Upper lobe of right lung (tissue), 1 donor: Measurements from ENCODE around the gene PRKCA. TPM values are rescaled to one million over a fixed set of nuclear protein-coding genes. Genes with fewer than 3 reads are reported as not detected.

Source experiments
- ATAC-seq: fragments of 200-7000 bp; cut with Tn5 transposase; one replicate; pipeline ENCODE4 v1.9.1; 2020; ENCODE audit warnings: mild to moderate bottlenecking, moderate library complexity
- DNase-seq: peaks from one replicate; pipeline ENCODE4 v3.0.0-alpha.2; 2020
- H3K27ac ChIP-seq: fragments of 200-600 bp; one replicate; pipeline ENCODE4 v1.8.0; 2022
- H3K27me3 ChIP-seq: fragments of 200-600 bp; one replicate; pipeline ENCODE4 v1.8.0; 2022; ENCODE audit warnings: mild to moderate bottlenecking
- H3K36me3 ChIP-seq: fragments of 200-600 bp; one replicate; pipeline ENCODE4 v1.8.0; 2022
- H3K4me1 ChIP-seq: fragments of 200-600 bp; one replicate; pipeline ENCODE4 v1.8.0; 2022
- H3K4me3 ChIP-seq: fragments of 200-600 bp; one replicate; pipeline ENCODE4 v1.8.0; 2022; ENCODE audit warnings: mild to moderate bottlenecking
- H3K9me3 ChIP-seq: fragments of 200-600 bp; one replicate; pipeline ENCODE4 v1.8.0; 2022
- intact Hi-C: fragments of 100-400 bp; cut with DNase I; formaldehyde crosslinking; loops from one replicate; pipeline ENCODE4 v1.11.0; 2022
- total RNA-seq: library from RNA; stranded (reverse); fragmentation: NEBNext Ultra II Directional; extraction: Animal tissue kit (Norgen Biotek cat#: 25700); gene quantifications from one replicate; pipeline ENCODE4 v1.2.1, GENCODE V29; 2021
- TF ChIP-seq, protein P1 (sequence below): fragments of 200-600 bp; IDR thresholded peaks from one replicate; pipeline ENCODE4 v1.8.0; 2022; ENCODE audit warnings: antibody characterized with exemption
- donor health status: DM: no; HTN: yes; CAD: no; lungs with severe emphysema.

The PRKCA gene
- total RNA-seq, 1 donor from 2014 or later, result 43.4 TPM

DNA sequence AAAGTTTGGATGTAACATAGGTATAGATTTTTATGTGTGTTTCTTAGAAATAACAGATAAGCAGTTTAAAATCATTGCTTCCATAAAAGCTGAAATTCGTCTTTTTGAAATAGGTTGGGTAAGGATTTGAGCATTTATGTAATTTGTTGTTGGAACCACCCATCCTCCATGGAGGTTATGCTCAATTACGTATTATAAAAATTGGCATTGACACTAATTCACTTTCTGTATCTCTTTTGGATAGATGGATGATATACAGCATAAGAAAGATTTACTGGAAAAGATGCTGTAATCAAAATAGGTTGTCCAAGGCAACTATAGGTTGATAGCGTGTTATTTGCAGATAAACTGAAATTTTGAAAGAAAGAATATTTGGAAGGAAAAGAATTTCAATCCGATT is 105.5 kb downstream of the PRKCA start:
- peaks cover 28% of the 10 kb centered on the region for H3K4me1 ChIP-seq
- H3K27ac ChIP-seq, result no peak overlapping the region
- ATAC-seq, result no peak
- intact Hi-C loops, result no loop called here
- DNase-seq, result no peak
- no peaks in the 10 kb centered on the region for H3K27me3 ChIP-seq
- H3K4me3 ChIP-seq, result no peak overlapping the region
- no peaks in the 10 kb centered on the region for H3K9me3 ChIP-seq
- TF ChIP-seq, protein P1, sequence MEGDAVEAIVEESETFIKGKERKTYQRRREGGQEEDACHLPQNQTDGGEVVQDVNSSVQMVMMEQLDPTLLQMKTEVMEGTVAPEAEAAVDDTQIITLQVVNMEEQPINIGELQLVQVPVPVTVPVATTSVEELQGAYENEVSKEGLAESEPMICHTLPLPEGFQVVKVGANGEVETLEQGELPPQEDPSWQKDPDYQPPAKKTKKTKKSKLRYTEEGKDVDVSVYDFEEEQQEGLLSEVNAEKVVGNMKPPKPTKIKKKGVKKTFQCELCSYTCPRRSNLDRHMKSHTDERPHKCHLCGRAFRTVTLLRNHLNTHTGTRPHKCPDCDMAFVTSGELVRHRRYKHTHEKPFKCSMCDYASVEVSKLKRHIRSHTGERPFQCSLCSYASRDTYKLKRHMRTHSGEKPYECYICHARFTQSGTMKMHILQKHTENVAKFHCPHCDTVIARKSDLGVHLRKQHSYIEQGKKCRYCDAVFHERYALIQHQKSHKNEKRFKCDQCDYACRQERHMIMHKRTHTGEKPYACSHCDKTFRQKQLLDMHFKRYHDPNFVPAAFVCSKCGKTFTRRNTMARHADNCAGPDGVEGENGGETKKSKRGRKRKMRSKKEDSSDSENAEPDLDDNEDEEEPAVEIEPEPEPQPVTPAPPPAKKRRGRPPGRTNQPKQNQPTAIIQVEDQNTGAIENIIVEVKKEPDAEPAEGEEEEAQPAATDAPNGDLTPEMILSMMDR, result no peak
- H3K36me3 ChIP-seq, result no peaks in the 10 kb centered on the region

- DNase-seq (no peak), ATAC-seq (no peak)
- TF ChIP-seq, protein P1, result no peak
- Histone ChIP-seq H3K36me3 (no peaks in the 10 kb centered on the region), H3K27ac (no peak overlapping the region), H3K9me3 (no peaks in the 10 kb centered on the region), H3K27me3 (no peaks in the 10 kb centered on the region), H3K4me1 (peaks cover 2% of the 10 kb centered on the region), H3K4me3 (no peak overlapping the region)
- intact Hi-C loops, result no loop called here
Observed at GRCh38 chr17:66411520-66411919, 109.1 kb downstream of the PRKCA start.

DNA sequence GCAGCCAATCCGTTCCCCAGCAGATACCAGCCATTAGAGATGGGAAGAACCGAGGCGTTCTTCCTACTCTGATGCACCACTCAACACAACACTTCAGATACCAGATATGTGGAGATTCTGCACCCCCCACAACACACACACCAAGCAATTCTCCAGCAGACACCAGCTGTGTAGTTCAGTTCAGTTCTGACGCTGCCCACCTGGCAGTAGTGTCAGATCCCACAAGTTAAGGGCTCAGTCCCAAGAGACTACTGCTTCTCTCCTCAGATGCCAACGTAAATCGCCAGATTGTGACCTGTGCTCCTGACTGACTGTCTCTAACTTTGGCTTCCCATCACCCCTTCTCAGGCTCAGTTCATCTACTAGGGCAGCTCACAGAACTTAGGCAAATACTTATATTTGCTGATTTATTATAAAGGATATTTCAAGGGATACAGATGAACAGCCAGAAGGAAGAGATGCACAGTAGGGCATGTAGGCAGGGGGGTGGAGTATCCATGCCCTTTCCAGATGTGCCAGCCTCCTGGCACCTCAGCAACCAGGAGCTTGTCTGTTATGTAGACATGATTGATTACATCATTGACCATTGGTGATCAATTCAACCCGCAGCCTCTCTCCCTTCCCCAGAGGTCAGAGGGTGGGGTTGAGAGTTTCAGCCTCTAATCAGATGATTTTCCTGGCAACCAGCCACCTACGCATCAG is 110.6 kb downstream of the PRKCA start:
- H3K9me3 ChIP-seq, result no peaks in the 10 kb centered on the region
- H3K27ac ChIP-seq, result no peak overlapping the region
- no peaks in the 10 kb centered on the region for H3K4me1 ChIP-seq
- H3K36me3 ChIP-seq, result no peaks in the 10 kb centered on the region
- no peaks in the 10 kb centered on the region for H3K27me3 ChIP-seq
- ATAC-seq (no peak), DNase-seq (no peak)
- no peak overlapping the region for H3K4me3 ChIP-seq
- intact Hi-C loops, result no loop called here
- TF ChIP-seq, protein P1, result no peak

- Histone ChIP-seq H3K9me3 (no peaks in the 10 kb centered on the region), H3K4me3 (no peak overlapping the region), H3K36me3 (no peaks in the 10 kb centered on the region), H3K4me1 (no peaks in the 10 kb centered on the region), H3K27ac (no peak overlapping the region), H3K27me3 (no peaks in the 10 kb centered on the region)
- DNase-seq (no peak), ATAC-seq (no peak)
- intact Hi-C loops, result no loop called here
- TF ChIP-seq, protein P1, result no peak
Observed at GRCh38 chr17:66413559-66414520, 111.4 kb downstream of the PRKCA start.

DNA sequence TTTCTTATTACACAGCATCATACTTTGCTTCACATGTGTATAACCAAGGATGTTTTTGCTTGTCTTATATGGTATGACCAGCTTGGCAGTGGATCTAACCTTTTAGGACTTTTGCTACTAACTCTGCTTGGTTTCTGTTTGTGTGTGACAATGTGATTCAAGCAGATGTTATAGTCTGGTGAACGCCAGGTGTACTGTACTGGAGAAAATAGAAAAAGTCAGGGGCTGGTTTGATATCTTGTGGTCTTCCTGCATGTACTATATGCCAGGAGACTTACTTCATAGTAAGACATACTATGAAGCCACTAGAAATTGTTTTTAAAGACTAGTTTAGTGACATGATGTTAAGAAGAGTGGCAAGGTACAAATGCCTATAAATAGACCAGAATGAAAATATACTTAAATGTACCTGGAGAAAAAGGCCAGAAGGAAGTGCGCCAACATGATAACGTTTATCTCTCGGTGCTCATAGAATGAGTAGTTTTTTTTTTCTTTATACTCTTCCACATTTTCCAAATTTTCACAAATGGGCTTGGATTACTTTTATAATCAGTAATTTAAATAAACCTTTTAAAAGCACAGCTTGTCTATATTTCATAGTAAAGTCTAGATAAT is 112.3 kb downstream of the PRKCA start:
- Histone ChIP-seq H3K4me1 (no peaks in the 10 kb centered on the region), H3K36me3 (no peaks in the 10 kb centered on the region), H3K27me3 (no peaks in the 10 kb centered on the region), H3K27ac (no peak overlapping the region), H3K4me3 (no peak overlapping the region), H3K9me3 (no peaks in the 10 kb centered on the region)
- DNase-seq (no peak), ATAC-seq (no peak)
- intact Hi-C loops, result no loop called here
- TF ChIP-seq, protein P1, result no peak
